Measurements from ENCODE around the gene GJB5. TPM values are rescaled to one million over a fixed set of nuclear protein-coding genes. Genes with fewer than 3 reads are reported as not detected.

Gene GJB5
- polyA plus RNA-seq, 1 donor: 0.39 TPM

DNA sequence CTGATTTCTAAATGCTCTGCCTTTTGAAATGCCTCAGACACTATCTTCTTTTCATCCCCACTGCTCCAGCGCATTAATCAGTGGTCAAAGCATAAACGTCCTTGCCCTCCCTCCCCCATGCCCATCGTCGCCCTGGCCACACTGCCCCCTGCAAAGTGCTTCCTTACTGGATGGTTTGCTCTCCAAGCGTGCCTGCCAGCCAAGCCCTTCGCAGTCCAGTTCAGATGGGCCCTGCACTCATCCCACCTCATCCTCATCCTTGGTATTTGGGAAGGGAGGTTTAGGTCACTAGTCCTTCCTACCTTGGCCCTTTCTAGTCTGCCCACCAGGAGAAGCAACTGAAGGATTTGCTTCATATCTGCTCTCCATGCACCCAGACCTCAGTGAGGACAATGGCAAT is 41.1 kb downstream of the GJB5 start:
- no peak for DNase-seq

- DNase-seq: no peak
Observed at GRCh38 chr1:34796990-34797389, 42.1 kb downstream of the GJB5 start.

DNA sequence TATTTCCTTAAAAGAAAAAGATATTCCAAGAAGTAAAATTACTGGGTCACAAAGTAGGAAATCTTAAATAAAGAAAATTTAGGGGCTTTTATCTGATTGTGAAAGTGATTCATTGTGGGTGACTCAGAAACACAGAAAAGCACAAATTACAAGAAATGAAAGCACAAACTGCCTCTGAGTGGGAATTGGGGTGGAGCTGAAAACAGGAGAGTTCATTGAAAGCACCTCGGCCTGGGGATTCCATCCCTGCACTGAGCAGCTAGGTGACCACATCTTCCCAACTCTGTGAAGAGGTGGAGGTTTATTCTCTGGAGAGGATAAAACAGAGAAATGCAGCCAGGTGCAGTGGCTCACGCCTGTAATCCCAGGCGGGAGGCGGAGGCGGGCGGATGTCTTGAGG is 45.4 kb downstream of the GJB5 start:
- DNase-seq: no peak

DNA sequence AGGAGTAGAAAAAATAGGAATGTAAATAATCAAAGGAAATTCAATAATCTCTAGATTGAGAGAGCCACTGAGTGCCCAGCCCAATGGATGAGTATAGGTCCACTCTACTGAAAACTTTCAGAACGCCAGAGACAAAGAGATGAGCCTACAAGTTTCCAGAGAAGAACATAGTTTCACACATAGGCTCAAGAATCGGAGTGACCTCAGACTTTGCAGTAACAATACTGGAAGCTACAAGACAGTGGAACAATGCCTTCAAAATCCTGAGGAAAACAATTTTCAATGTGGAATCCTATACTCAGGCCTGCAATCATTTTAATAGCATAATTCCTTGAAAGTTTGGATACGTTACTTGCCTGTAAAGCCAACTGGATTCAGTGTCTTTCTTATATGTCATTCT is 48.9 kb downstream of the GJB5 start:
- DNase-seq: no peak

DNA sequence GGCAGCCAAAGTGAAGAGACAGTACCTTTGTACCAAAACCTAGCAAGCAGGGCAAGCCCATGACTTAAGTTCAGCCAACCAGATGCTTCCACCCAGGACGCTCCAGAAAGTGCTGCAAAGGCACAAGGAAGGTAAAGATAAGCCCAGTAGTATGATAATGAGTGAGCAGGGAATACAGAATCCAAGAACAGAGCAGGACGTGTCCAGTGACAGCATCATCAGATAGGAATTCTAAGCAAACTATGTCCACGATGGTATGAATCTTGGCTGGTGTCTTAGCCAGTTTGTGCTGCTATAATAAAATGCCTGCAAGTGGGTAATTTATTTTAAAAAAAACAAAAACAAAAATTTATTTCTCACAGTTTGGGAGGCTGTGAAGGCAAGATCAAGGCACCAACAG is 51.5 kb downstream of the GJB5 start:
- no peak for DNase-seq

Other genes with a start within 250 kb of the GJB5 start
- gene GJB4, start 4.7 kb downstream of the GJB5 start, polyA plus RNA-seq (ENCODE audit: insufficient read length): not detected
- gene GJB3, start 26.2 kb downstream of the GJB5 start, polyA plus RNA-seq (ENCODE audit: insufficient read length): 0.25 TPM
- gene GJA4, start 38.0 kb downstream of the GJB5 start, polyA plus RNA-seq (ENCODE audit: insufficient read length): 37.1 TPM
- 23.3 TPM for gene SMIM12, start 104.7 kb downstream of the GJB5 start, polyA plus RNA-seq (ENCODE audit: insufficient read length)
- gene DLGAP3, start 174.6 kb downstream of the GJB5 start, polyA plus RNA-seq (ENCODE audit: insufficient read length): 0.45 TPM
- 17.7 TPM for gene TMEM35B, start 230.3 kb downstream of the GJB5 start, polyA plus RNA-seq (ENCODE audit: insufficient read length)

Measured in hindlimb muscle (tissue), 1 donor.